RPMI7951 (cell line): ENCODE measurements around the gene CDK5RAP1. TPM values are rescaled to one million over a fixed set of nuclear protein-coding genes. Genes with fewer than 3 reads are reported as not detected.
A peak's percentile ranks its signal among the peaks of the same experiment; 100 is the strongest.

Source experiments
- DNase-seq: peaks from one replicate; pipeline ENCODE4 v3.0.0-alpha.2; 2012; ENCODE audit warnings: low read depth
- total RNA-seq: library from RNA; depleted of rRNA; stranded (reverse); fragments of >200 nt; shearing (Covaris generic); gene quantifications from 2 replicates; pipeline ENCODE4 v1.2.3, GENCODE V29; 2014

The CDK5RAP1 gene
- total RNA-seq, 1 experiment from 2014 or later, result 29.0 TPM

DNA sequence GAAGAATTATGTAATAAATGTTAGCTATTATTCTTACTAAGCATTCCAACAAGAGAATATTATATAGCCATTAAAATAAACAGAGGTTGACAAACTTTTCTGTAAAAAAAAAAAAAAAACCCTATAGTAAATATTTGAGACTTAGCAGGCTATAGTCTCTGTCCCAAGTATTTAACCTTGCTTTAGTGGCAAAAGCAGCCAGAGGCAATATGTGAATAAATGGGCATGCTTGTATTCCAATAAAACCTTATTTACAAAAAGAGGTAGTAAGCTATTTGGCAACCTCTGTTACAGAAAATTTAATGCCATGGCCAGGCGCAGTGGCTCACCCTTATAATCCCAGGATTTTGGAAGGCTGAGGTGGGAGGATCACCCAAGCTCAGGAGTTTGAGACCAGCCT lies 14.6 kb downstream of the CDK5RAP1 start:
- no peak for DNase-seq

DNA sequence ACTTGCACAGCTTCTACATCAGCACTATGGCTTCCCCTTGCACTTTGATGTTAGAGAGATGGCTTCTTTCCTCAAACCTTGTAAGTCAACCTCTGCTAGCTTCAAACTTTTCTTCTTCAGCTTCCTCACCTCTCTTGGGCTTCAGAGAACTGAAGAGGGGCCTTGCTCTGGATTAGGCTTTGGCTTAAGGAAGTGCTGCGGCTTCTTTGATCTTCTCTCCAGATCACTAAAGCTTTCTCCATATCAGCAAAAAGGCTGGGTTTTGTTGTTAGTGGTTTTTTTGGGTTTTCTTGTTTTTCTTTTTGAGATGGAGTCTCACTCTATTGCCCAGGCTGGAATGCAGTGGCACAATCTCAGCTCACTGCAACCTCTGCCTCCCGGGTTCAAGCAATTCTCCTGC lies 24.0 kb downstream of the CDK5RAP1 start:
- no peak for DNase-seq

- peak; percentile 54 for DNase-seq
Observed at GRCh38 chr20:33373735-33374605, 27.3 kb downstream of the CDK5RAP1 start.

DNA sequence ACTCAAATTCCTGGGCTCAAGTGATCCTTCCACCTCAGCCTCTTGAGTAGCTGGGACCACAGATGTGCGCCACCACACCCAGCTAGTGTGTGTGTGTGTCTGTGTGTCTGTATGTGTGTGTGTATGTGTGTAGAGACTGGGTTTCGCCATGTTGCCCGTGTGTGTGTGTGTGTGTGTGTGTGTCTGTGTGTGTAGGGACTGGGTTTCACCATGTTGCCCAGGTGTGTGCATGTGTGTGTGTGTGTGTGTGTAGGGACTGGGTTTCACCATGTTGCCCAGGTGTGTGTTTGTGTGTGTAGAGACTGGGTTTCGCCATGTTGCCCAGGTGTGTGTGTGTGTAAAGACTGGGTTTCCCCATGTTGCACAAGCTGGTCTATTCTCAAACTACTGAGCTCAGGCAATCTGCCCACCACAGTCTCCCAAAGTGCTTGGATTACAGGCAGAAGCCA lies 28.3 kb downstream of the CDK5RAP1 start:
- no peak for DNase-seq

DNA sequence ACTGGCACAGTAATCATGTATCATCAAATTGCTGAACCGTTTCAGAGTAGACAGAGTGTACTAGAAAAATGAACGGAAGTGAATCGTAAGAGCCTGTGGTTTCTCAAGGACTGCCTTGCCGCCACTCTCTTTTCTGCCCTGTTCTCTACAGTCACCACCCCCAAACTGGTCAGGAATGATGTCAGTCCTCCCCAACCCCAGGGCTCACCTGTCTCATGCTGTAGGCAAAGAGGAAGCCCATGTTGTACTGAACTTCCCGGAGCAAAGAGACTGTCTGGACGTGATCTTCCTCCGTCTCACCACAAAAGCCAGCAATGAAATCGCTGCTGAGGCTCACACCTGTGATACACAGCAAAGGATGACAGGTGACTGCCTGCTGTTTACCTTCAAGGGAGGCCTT lies 31.0 kb downstream of the CDK5RAP1 start:
- DNase-seq, result no peak

DNA sequence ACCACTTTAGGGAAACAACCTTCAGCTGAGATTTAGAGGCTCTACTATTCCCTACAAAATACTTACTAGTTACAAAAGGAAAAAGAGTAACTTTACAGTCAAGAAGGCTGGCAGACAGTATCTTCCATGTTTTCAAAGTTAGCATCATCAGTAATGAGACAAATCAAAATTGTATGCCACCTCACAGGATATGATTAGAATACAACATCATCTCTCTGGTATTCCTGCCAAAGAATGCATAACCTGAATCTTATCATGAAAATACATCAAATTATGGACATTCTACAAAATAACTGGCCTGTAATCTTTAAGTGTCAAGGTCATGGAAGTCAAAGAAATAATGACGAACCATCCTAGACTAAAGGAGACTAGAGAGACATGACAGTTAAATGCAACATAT lies 38.4 kb downstream of the CDK5RAP1 start:
- no peak for DNase-seq

GRCh38 chr20:33359399-33360261 lies 41.7 kb downstream of the CDK5RAP1 start:
- no peak for DNase-seq

GRCh38 chr20:33353013-33353402 lies 48.3 kb downstream of the CDK5RAP1 start:
- no peak for DNase-seq

- DNase-seq, result no peak
Observed at GRCh38 chr20:33352258-33353012, 48.9 kb downstream of the CDK5RAP1 start.

DNA sequence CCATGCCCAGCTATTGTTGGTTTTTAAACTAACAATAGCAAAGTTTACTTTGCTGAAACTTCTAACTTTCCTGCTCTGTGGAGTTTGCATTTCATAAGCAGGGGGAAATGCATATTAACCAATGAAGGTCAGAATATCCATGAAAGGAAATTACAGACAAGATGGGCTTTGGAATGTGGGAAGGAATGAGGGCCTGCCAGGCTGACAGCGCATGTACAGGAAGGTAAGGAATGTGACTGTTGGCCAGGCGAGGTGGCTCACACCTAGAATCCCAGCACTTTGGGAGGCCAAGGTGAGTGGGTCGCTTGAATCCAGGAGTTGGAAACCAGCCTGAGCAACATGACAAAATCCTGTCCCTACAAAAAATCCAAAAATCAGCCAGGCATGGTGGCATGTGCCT lies 49.6 kb downstream of the CDK5RAP1 start:
- no peak for DNase-seq

DNA sequence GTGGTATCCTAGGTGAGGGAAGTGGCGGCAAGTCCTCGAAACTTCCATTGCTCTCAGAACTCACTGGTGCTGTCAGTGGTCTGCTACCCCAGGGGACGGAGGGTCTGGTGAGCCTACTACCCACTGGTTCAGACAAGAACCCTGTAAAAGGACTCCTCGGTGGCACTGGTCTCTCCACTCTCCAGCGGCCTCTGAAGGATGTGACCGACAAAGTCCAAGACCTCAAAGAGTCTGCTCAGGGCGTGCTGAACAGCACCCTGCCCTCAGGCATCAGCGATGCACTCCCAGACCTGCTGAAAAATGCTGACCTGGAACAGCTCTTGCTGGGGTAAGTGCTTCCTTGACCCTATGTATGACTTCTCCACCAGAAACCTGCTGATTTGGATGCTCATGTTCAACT lies 51.8 kb downstream of the CDK5RAP1 start:
- no peak for DNase-seq

- DNase-seq, result no peak
Observed at GRCh38 chr20:33348136-33348937, 53.0 kb downstream of the CDK5RAP1 start.

DNA sequence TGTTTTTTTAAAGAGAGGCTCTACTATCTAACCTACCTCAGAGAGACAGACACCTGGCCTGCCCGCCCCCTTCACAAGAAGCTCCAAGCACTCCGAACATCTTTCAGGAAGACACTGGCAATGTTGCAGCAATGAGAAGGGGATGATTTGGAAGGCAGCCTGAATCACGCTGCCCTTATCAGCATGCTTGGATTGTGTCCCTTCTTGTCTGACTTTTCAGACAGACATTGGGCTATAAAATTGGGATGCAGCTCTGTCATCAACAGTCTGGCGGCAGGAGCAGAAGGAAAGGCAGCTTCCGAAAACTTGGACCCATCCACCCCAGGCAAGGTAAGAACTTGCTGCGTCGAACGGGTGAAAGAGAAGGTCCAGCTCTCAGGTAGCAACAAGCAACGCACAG lies 56.0 kb downstream of the CDK5RAP1 start:
- no peak for DNase-seq

GRCh38 chr20:33343521-33343920 lies 57.8 kb downstream of the CDK5RAP1 start:
- no peak for DNase-seq

GRCh38 chr20:33339515-33340058 lies 61.7 kb downstream of the CDK5RAP1 start:
- no peak for DNase-seq

DNA sequence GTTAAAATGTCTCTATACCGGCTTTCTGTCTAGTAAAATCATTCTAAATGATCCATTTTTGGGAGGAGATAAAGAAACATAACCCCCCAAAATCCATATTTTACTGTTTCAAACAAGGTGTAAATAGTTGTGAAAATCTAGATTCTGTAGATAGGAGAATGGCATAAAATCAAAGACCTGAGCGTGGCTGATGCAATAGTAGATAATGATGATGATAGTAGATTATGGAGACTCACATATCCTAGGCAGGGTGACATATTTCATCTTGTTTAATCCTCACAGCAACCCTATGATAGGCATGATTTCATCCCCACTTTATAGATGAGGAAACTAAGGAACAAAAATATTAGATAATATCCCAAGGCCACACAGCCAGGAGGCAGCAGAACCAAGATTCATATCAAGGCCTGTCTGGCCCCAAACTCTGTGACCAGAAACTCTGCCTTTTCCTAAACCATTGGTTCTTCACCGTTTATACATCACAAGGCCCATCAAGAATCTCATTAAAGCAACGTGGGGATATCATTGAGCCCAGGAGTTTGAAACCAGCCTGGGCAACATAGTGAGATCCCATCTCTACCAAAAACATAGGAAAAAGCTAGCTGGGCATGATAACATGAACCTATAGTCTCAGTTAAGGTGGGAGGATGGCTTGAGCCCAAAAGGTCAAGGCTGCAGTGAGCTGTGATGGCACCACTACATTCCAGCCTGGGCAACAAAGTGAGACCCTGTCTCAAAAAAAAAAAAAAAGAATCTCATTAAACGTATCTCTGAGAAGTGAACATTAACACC lies 62.7 kb downstream of the CDK5RAP1 start:
- DNase-seq, result no peak

DNA sequence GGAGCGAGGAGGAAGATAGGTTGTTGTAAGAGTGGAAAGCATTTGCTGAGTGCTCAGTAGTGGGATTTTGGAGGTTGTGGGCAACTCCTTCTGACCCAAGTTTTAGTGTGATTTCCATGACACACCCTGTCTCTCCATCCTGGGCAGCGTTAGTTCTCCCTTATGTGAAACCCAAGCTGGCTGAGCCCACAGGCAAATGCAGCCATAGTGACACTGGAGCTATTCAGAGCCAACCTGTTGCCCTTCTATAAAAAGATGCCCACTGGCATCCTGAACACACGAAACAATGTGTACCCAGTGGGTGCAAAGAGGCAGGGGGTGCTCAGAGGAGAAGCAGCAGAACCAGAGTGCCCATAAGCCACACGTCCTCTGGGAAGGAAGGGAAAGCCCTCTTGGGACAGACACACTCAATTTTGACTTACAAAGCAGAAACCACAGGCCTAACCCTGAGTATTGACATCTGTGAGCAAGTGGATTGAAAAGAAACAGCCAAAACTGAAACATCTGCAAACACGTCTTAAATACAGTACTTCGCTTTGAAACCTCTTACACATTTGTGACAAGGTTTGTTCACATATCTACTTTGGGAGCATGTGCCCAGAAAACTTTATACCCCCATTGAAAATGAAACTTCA lies 63.7 kb downstream of the CDK5RAP1 start:
- no peak for DNase-seq

DNA sequence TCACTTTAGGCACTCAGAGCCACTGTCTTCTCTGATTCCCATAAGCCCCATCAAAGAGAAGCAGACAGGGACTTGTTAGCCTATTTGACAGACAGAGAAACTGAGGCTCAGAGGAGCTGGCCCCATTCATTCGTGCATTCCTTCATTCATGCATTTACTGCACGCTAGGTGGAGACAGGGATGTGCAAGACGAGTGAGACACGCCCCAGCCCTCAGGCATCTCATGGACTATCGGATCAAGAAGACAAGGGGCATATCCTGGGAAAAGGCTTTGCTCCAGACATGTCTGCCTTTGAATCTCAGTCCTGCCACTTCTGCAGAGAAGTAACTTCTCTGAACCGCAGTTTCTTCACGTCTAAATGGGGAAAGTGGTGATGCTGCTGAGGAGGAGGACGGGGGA lies 64.2 kb downstream of the CDK5RAP1 start:
- DNase-seq, result peak; percentile 16

GRCh38 chr20:33336375-33336774 lies 64.9 kb downstream of the CDK5RAP1 start:
- DNase-seq, result no peak

- DNase-seq, result no peak
Observed at GRCh38 chr20:33334111-33334510, 67.2 kb downstream of the CDK5RAP1 start.
